Stimulated activated CD4-positive, alpha-beta T cell treated with anti-CD3 and anti-CD28 coated beads, Interleukin-1b, Interleukin-23, amount 100 ng/mL, for 24 hours (primary cell): ENCODE measurements around the gene GABRA4.

ENCODE experiments used
- DNase-seq, 4 experiments: peaks; one replicate each; pipeline ENCODE4 v3.0.0-alpha.2; 2020; ENCODE audit warnings: low read depth in 4 of 4, low spot score in 1 of 4

Gene GABRA4

GRCh38 chr4:46979726-46980125 lies 13.7 kb downstream of the GABRA4 start:
- no peak for DNase-seq

- DNase-seq = no peak
Measured at GRCh38 chr4:46979283-46979682, 14.1 kb downstream of the GABRA4 start.

GRCh38 chr4:46977245-46977644 lies 16.1 kb downstream of the GABRA4 start:
- DNase-seq = no peak

- no peak for DNase-seq
Measured at GRCh38 chr4:46975812-46976553, 17.4 kb downstream of the GABRA4 start.

GRCh38 chr4:46974891-46975543 lies 18.4 kb downstream of the GABRA4 start:
- no peak for DNase-seq

GRCh38 chr4:46968847-46969246 lies 24.5 kb downstream of the GABRA4 start:
- DNase-seq = no peak

GRCh38 chr4:46967631-46968030 lies 25.8 kb downstream of the GABRA4 start:
- DNase-seq = no peak

- no peak for DNase-seq
Measured at GRCh38 chr4:46958742-46959488, 34.5 kb downstream of the GABRA4 start.

- no peak for DNase-seq
Measured at GRCh38 chr4:46956451-46956850, 36.9 kb downstream of the GABRA4 start.

- no peak for DNase-seq
Measured at GRCh38 chr4:46955601-46956000, 37.8 kb downstream of the GABRA4 start.

- no peak for DNase-seq
Measured at GRCh38 chr4:46954643-46955042, 38.7 kb downstream of the GABRA4 start.

- DNase-seq = no peak
Measured at GRCh38 chr4:46953564-46953963, 39.8 kb downstream of the GABRA4 start.

GRCh38 chr4:46952451-46952850 lies 40.9 kb downstream of the GABRA4 start:
- no peak for DNase-seq

GRCh38 chr4:46950826-46951225 lies 42.6 kb downstream of the GABRA4 start:
- DNase-seq = no peak

- DNase-seq = no peak
Measured at GRCh38 chr4:46949822-46950221, 43.6 kb downstream of the GABRA4 start.

- no peak for DNase-seq
Measured at GRCh38 chr4:46947541-46947940, 45.8 kb downstream of the GABRA4 start.

- DNase-seq = no peak
Measured at GRCh38 chr4:46946919-46947536, 46.4 kb downstream of the GABRA4 start.

- no peak for DNase-seq
Measured at GRCh38 chr4:46945062-46945461, 48.3 kb downstream of the GABRA4 start.

GRCh38 chr4:46944345-46944744 lies 49.0 kb downstream of the GABRA4 start:
- no peak for DNase-seq

- no peak for DNase-seq
Measured at GRCh38 chr4:46937493-46937892, 55.9 kb downstream of the GABRA4 start.

- no peak for DNase-seq
Measured at GRCh38 chr4:46934726-46935125, 58.7 kb downstream of the GABRA4 start.

- DNase-seq = no peak
Measured at GRCh38 chr4:46933686-46934085, 59.7 kb downstream of the GABRA4 start.
